K562 (cell line): ENCODE results near the gene DGUOK. TPM values are rescaled to one million over a fixed set of nuclear protein-coding genes. Genes with fewer than 3 reads are reported as not detected.

ENCODE experiments used
- BACH1 ChIP-seq: fragments of 200-800 bp; sonication (Bioruptor generic); IDR thresholded peaks from 2 replicates; pipeline ENCODE4 v1.6.1; 2016; ENCODE audit warnings: missing genetic modification characterization, missing compliant biosample characterization
- COPS2 ChIP-seq: fragments of 450-650 bp; conservative IDR thresholded peaks from 2 replicates; pipeline ENCODE4 v1.6.1; 2016; ENCODE audit warnings: mild to moderate bottlenecking, moderate library complexity
- ELF1 ChIP-seq: fragments of 200-800 bp; sonication (Bioruptor generic); IDR thresholded peaks from 2 replicates; pipeline ENCODE4 v1.6.1; 2016; ENCODE audit warnings: missing genetic modification characterization, missing compliant biosample characterization
- KAT7 ChIP-seq: sonication (generic); formaldehyde crosslinking; IDR thresholded peaks from 2 replicates; pipeline ENCODE4 v1.8.0; 2022; ENCODE audit warnings: missing genetic modification reagents, mild to moderate bottlenecking, borderline replicate concordance
- NCOA2 ChIP-seq, 2 experiments: fragments of 450-650 bp; IDR thresholded peaks; 2 replicates each; pipeline ENCODE4 v1.6.1; 2018; ENCODE audit warnings: mild to moderate bottlenecking in 2 of 2, moderate library complexity in 1 of 2; ENCODE audit not compliant: partially characterized antibody in 2 of 2
- SAP30 ChIP-seq: fragments of 200-600 bp; sonication (generic); IDR thresholded peaks from 2 replicates; pipeline ENCODE4 v1.6.1; 2012; ENCODE audit warnings: borderline replicate concordance, low read depth, mild to moderate bottlenecking, moderate library complexity, low read length, control low read depth, inconsistent platforms; ENCODE audit not compliant: insufficient read depth, poor library complexity, severe bottlenecking
- SMARCC2 ChIP-seq: fragments of 450-650 bp; IDR thresholded peaks from 2 replicates; pipeline ENCODE4 v1.6.1; 2017; ENCODE audit warnings: antibody characterized with exemption, moderate library complexity, mild to moderate bottlenecking, low read depth
- YY1 ChIP-seq, 3 experiments: IDR thresholded peaks; 2 replicates each; pipeline ENCODE4 v1.6.1; 2011; ENCODE audit warnings: low read length in 2 of 3, mild to moderate bottlenecking in 2 of 3, moderate library complexity in 2 of 3, borderline replicate concordance in 1 of 3, control low read depth in 1 of 3, low read depth in 1 of 3; ENCODE audit not compliant: insufficient read depth in 3 of 3, insufficient replicate concordance in 2 of 3, control insufficient read depth in 1 of 3, insufficient read length in 1 of 3; ENCODE audit errors: extremely low read depth in 1 of 3
- ZNF561 ChIP-seq: fragments of 450-650 bp; formaldehyde crosslinking; conservative IDR thresholded peaks from 2 replicates; pipeline ENCODE4 v1.4.0; 2020; ENCODE audit warnings: mild to moderate bottlenecking, moderate library complexity
- polyA plus RNA-seq, 8 experiments: library from polyadenylated mRNA; depleted of rRNA in 4 of 8; stranded (reverse) in 5 of 8; unstranded in 3 of 8; fragments of >200 nt; fragmentation: Nextera tagmentation in 2 of 8; fragmentation: Illumina TruSeq in 1 of 8; extraction: Ambion mirVana in 2 of 8; extraction: Trizol in 1 of 8; gene quantifications; 2 replicates each; pipeline versions ENCODE4 v1.2.1 to v1.2.3, GENCODE V29; 2011 to 2014; ENCODE audit warnings: inconsistent platforms in 1 of 8, missing spikeins in 1 of 8
- total RNA-seq, 7 experiments: library from RNA; depleted of rRNA in 6 of 7; stranded (reverse); fragments of >200 nt in 6 of 7; fragmentation: Illumina TruSeq in 2 of 7; extraction: Trizol in 2 of 7; gene quantifications; 2 replicates each; pipeline versions ENCODE4 v1.2.1 to v1.2.3, GENCODE V29; 2011 to 2021; ENCODE audit warnings: low replicate concordance in 1 of 7
- TF ChIP-seq, protein P1 (sequence below): fragments of 450-650 bp; IDR thresholded peaks from 2 replicates; pipeline ENCODE4 v1.6.1; 2016; ENCODE audit warnings: mild to moderate bottlenecking, moderate library complexity
- TF ChIP-seq, protein P2 (sequence below), 3 experiments: fragments of 200-800 bp in 1 of 3; fragments of 250-450 bp in 1 of 3; fragments of 450-650 bp in 1 of 3; sonication (Bioruptor Pico) in 1 of 3; sonication (Bioruptor generic) in 1 of 3; formaldehyde crosslinking in 1 of 3; IDR thresholded peaks; 2 replicates each; pipeline versions ENCODE4 v1.6.1 to v1.8.0; 2016 to 2022; ENCODE audit warnings: mild to moderate bottlenecking in 2 of 3, missing genetic modification characterization in 2 of 3, missing compliant biosample characterization in 1 of 3, moderate library complexity in 1 of 3

DGUOK gene
- total and polyA plus RNA-seq, 9 of the 15 experiments (the other 6 are each of a cell fraction or from before 2014, with no cell fraction given): 67.0 to 288 (median 126) TPM

DNA sequence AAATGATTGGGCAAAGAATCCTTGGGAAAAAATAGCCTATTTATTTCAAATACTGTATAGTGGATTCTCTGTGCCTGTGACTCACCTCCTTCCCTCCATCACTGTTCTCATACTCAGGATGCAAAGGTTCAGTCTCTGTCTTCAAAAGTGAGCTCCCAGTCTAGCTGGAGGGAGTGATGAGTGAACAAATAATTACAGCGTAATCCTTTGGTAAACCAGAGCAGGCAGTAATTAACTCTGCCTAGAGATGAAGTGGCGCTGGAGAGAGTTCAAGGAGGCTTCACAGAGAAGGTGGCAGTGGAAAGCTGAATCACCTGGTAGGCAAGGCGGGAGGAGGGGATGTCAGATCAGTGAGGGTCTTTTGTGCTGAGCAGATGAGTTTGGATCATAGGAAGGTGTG, 6.5 kb downstream of the DGUOK start (continued):
- TF ChIP-seq, protein P1, sequence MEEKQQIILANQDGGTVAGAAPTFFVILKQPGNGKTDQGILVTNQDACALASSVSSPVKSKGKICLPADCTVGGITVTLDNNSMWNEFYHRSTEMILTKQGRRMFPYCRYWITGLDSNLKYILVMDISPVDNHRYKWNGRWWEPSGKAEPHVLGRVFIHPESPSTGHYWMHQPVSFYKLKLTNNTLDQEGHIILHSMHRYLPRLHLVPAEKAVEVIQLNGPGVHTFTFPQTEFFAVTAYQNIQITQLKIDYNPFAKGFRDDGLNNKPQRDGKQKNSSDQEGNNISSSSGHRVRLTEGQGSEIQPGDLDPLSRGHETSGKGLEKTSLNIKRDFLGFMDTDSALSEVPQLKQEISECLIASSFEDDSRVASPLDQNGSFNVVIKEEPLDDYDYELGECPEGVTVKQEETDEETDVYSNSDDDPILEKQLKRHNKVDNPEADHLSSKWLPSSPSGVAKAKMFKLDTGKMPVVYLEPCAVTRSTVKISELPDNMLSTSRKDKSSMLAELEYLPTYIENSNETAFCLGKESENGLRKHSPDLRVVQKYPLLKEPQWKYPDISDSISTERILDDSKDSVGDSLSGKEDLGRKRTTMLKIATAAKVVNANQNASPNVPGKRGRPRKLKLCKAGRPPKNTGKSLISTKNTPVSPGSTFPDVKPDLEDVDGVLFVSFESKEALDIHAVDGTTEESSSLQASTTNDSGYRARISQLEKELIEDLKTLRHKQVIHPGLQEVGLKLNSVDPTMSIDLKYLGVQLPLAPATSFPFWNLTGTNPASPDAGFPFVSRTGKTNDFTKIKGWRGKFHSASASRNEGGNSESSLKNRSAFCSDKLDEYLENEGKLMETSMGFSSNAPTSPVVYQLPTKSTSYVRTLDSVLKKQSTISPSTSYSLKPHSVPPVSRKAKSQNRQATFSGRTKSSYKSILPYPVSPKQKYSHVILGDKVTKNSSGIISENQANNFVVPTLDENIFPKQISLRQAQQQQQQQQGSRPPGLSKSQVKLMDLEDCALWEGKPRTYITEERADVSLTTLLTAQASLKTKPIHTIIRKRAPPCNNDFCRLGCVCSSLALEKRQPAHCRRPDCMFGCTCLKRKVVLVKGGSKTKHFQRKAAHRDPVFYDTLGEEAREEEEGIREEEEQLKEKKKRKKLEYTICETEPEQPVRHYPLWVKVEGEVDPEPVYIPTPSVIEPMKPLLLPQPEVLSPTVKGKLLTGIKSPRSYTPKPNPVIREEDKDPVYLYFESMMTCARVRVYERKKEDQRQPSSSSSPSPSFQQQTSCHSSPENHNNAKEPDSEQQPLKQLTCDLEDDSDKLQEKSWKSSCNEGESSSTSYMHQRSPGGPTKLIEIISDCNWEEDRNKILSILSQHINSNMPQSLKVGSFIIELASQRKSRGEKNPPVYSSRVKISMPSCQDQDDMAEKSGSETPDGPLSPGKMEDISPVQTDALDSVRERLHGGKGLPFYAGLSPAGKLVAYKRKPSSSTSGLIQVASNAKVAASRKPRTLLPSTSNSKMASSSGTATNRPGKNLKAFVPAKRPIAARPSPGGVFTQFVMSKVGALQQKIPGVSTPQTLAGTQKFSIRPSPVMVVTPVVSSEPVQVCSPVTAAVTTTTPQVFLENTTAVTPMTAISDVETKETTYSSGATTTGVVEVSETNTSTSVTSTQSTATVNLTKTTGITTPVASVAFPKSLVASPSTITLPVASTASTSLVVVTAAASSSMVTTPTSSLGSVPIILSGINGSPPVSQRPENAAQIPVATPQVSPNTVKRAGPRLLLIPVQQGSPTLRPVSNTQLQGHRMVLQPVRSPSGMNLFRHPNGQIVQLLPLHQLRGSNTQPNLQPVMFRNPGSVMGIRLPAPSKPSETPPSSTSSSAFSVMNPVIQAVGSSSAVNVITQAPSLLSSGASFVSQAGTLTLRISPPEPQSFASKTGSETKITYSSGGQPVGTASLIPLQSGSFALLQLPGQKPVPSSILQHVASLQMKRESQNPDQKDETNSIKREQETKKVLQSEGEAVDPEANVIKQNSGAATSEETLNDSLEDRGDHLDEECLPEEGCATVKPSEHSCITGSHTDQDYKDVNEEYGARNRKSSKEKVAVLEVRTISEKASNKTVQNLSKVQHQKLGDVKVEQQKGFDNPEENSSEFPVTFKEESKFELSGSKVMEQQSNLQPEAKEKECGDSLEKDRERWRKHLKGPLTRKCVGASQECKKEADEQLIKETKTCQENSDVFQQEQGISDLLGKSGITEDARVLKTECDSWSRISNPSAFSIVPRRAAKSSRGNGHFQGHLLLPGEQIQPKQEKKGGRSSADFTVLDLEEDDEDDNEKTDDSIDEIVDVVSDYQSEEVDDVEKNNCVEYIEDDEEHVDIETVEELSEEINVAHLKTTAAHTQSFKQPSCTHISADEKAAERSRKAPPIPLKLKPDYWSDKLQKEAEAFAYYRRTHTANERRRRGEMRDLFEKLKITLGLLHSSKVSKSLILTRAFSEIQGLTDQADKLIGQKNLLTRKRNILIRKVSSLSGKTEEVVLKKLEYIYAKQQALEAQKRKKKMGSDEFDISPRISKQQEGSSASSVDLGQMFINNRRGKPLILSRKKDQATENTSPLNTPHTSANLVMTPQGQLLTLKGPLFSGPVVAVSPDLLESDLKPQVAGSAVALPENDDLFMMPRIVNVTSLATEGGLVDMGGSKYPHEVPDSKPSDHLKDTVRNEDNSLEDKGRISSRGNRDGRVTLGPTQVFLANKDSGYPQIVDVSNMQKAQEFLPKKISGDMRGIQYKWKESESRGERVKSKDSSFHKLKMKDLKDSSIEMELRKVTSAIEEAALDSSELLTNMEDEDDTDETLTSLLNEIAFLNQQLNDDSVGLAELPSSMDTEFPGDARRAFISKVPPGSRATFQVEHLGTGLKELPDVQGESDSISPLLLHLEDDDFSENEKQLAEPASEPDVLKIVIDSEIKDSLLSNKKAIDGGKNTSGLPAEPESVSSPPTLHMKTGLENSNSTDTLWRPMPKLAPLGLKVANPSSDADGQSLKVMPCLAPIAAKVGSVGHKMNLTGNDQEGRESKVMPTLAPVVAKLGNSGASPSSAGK: no peak
- TF ChIP-seq NCOA2 (IDR thresholded peaks at IDR 0.05; ENCODE audit: partially characterized antibody in 2 of 2): no peak
- TF ChIP-seq SMARCC2: no peak
- no peak for TF ChIP-seq BACH1 (tag)
- no peak for TF ChIP-seq YY1 (IDR thresholded peaks at IDR 0.05; ENCODE audit: borderline replicate concordance in 1 of 3, control insufficient read depth in 1 of 3, extremely low read depth in 1 of 3, insufficient read depth in 3 of 3, insufficient read length in 1 of 3, insufficient replicate concordance in 2 of 3, low read depth in 1 of 3, low read length in 2 of 3)
- TF ChIP-seq COPS2: no peak
- no peak for TF ChIP-seq ZNF561 (CRISPR knock-in tag)
- no peak for TF ChIP-seq SAP30
- TF ChIP-seq KAT7 (CRISPR knock-in tag): no peak
- TF ChIP-seq ELF1 (tag): no peak
- TF ChIP-seq, protein P2, sequence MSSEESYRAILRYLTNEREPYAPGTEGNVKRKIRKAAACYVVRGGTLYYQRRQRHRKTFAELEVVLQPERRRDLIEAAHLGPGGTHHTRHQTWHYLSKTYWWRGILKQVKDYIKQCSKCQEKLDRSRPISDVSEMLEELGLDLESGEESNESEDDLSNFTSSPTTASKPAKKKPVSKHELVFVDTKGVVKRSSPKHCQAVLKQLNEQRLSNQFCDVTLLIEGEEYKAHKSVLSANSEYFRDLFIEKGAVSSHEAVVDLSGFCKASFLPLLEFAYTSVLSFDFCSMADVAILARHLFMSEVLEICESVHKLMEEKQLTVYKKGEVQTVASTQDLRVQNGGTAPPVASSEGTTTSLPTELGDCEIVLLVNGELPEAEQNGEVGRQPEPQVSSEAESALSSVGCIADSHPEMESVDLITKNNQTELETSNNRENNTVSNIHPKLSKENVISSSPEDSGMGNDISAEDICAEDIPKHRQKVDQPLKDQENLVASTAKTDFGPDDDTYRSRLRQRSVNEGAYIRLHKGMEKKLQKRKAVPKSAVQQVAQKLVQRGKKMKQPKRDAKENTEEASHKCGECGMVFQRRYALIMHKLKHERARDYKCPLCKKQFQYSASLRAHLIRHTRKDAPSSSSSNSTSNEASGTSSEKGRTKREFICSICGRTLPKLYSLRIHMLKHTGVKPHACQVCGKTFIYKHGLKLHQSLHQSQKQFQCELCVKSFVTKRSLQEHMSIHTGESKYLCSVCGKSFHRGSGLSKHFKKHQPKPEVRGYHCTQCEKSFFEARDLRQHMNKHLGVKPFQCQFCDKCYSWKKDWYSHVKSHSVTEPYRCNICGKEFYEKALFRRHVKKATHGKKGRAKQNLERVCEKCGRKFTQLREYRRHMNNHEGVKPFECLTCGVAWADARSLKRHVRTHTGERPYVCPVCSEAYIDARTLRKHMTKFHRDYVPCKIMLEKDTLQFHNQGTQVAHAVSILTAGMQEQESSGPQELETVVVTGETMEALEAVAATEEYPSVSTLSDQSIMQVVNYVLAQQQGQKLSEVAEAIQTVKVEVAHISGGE (CRISPR knock-in tag; IDR thresholded peaks at IDR 0.05): no peak
